ENCODE results near the gene GPSM1. TPM values are rescaled to one million over a fixed set of nuclear protein-coding genes. Genes with fewer than 3 reads are reported as not detected.

Gene GPSM1
- total and polyA plus RNA-seq, 7 donors = 0.34 to 2.3 (median 1.3) TPM

GRCh38 chr9:136286359-136286986 is 40.9 kb upstream of the GPSM1 start:
- DNase-seq (no peak), ATAC-seq (no peak)
- no peaks in the 10 kb centered on the region for H3K36me3 ChIP-seq (ENCODE audit: insufficient read depth in 1 of 2, low read depth in 1 of 2)
- intact Hi-C loops (cut with DNase I) = loop anchor here (10.0 kb wide), 4 partner anchors 112 to 682 kb away; partner anchors contain the start of gene UBAC1 (in 1 of the 2)
- H3K4me1 ChIP-seq = no peaks in the 10 kb centered on the region
- no peak overlapping the region for H3K4me3 ChIP-seq
- peaks cover 0 to 55% (median 10%) of the 10 kb centered on the region in 3 donors for H3K27me3 ChIP-seq (ENCODE audit: insufficient read depth in 3 of 3, low read length in 2 of 3)
- TF ChIP-seq, protein P1, sequence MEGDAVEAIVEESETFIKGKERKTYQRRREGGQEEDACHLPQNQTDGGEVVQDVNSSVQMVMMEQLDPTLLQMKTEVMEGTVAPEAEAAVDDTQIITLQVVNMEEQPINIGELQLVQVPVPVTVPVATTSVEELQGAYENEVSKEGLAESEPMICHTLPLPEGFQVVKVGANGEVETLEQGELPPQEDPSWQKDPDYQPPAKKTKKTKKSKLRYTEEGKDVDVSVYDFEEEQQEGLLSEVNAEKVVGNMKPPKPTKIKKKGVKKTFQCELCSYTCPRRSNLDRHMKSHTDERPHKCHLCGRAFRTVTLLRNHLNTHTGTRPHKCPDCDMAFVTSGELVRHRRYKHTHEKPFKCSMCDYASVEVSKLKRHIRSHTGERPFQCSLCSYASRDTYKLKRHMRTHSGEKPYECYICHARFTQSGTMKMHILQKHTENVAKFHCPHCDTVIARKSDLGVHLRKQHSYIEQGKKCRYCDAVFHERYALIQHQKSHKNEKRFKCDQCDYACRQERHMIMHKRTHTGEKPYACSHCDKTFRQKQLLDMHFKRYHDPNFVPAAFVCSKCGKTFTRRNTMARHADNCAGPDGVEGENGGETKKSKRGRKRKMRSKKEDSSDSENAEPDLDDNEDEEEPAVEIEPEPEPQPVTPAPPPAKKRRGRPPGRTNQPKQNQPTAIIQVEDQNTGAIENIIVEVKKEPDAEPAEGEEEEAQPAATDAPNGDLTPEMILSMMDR (IDR thresholded peaks at IDR 0.05) = no peak
- no peaks in the 10 kb centered on the region for H3K9me3 ChIP-seq
- H3K27ac ChIP-seq = no peak overlapping the region
- 77 to 84% (median 78%) methylated on average over 26 to 30 of the region's 30 CpGs for WGBS, 3 donors

DNA sequence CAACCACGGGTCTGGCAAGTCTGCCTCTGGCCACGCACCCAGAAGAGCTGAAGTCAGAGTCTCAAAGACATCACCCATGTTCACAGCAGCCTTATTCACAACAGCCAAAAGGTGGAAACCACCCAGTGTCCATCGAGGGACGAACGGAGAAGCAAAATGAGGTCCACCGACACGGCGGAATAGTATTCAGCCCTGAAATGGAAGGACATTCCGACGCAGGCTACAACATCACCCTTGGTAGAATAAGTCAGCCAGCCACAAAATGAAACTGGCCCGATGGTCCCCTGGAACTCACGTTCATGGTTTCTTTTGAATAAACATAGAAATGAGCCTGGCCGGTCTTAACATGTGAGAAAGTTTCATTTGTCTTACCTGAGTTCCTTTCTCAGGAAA is 40.4 kb upstream of the GPSM1 start:
- H3K36me3 ChIP-seq (ENCODE audit: insufficient read depth in 1 of 2, low read depth in 1 of 2) = no peaks in the 10 kb centered on the region
- H3K9me3 ChIP-seq = no peaks in the 10 kb centered on the region
- TF ChIP-seq, protein P1 (IDR thresholded peaks at IDR 0.05) = no peak
- intact Hi-C loops (cut with DNase I) = loop anchor here (10.0 kb wide), 4 partner anchors 112 to 682 kb away; partner anchors contain the start of gene UBAC1 (in 1 of the 2)
- ATAC-seq = no peak
- H3K27me3 ChIP-seq (ENCODE audit: insufficient read depth in 3 of 3, low read length in 2 of 3) = peaks cover 0 to 55% (median 10%) of the 10 kb centered on the region in 3 donors
- WGBS, 3 donors = 85 to 92% (median 89%) methylated on average over 13 of the region's 13 CpGs
- no peaks in the 10 kb centered on the region for H3K4me1 ChIP-seq
- no peak overlapping the region for H3K27ac ChIP-seq
- H3K4me3 ChIP-seq = no peak overlapping the region
- no peak for DNase-seq

GRCh38 chr9:136287960-136288753 is 39.2 kb upstream of the GPSM1 start:
- no peaks in the 10 kb centered on the region for H3K36me3 ChIP-seq (ENCODE audit: insufficient read depth in 1 of 2, low read depth in 1 of 2)
- H3K27me3 ChIP-seq (ENCODE audit: insufficient read depth in 3 of 3, low read length in 2 of 3) = peaks cover 0 to 59% (median 12%) of the 10 kb centered on the region in 3 donors
- H3K4me1 ChIP-seq = no peaks in the 10 kb centered on the region
- no peak overlapping the region for H3K27ac ChIP-seq
- ATAC-seq = no peak
- H3K4me3 ChIP-seq = no peak overlapping the region
- no peak for DNase-seq
- intact Hi-C loops (cut with DNase I) = loop anchor here (10.0 kb wide), 4 partner anchors 113 to 683 kb away; partner anchors contain the start of gene UBAC1 (in 1 of the 2)
- 44 to 57% (median 48%) methylated on average over 20 to 21 of the region's 21 CpGs for WGBS, 3 donors
- TF ChIP-seq, protein P1 (IDR thresholded peaks at IDR 0.05) = no peak
- H3K9me3 ChIP-seq = no peaks in the 10 kb centered on the region

DNA sequence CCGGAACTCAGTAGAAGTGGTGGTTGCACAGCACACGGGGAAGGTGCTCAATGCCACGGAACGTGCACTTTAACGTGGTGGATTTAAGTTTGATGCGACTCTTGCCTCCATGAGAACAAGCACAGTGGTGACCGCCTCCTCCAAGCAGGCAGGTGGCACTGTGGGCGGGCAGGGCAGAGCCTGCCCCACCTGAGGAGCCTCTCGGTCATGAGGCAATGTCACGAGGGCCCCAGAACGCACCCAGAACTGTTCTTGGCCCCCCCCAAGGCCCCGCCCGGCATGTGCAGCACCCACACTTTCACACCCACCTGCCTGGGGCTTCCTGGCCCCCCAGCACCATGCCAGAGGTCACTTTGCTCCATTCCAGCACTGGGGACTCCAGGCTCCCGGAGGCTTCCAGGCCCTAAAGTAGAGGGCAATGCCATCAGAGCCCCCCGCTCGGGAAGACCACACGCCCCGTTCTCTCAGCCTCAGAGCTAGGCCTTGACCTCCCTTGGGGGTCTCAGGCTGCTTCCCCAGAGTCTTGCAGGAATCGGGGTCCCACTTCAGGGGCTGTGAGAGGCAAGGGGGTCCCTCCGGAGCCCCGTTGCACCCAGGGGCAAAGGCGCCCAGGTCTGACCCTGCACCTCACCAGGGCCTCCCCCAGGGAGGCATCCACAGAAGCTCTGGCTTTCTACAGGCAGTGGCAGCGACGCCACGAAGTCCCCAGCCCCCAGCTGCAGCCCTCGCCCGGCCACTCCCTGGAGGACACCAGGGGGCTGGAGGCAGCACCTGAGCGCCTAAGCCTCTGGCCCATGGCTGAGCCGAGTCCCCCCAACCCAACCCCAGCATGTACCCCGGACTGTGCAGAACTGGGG is 37.5 kb upstream of the GPSM1 start:
- Histone ChIP-seq H3K36me3 (ENCODE audit: insufficient read depth in 1 of 2, low read depth in 1 of 2) (no peaks in the 10 kb centered on the region), H3K4me3 (no peak overlapping the region), H3K9me3 (no peaks in the 10 kb centered on the region), H3K27ac (no peak overlapping the region), H3K27me3 (ENCODE audit: insufficient read depth in 3 of 3, low read length in 2 of 3) (peaks cover 0 to 55% (median 14%) of the 10 kb centered on the region in 3 donors), H3K4me1 (no peaks in the 10 kb centered on the region)
- TF ChIP-seq, protein P1 (IDR thresholded peaks at IDR 0.05) = no peak
- no peak for ATAC-seq
- WGBS, 3 donors = 86 to 88% (median 87%) methylated on average over 30 of the region's 30 CpGs
- DNase-seq = peak; percentile 9 to 15
- intact Hi-C loops (cut with DNase I) = loop anchor here (10.0 kb wide), 4 partner anchors 115 to 685 kb away; partner anchors contain the start of gene UBAC1 (in 1 of the 2)
